Skin of body (tissue), 2 donors: ENCODE data around the gene ASAP2. TPM values are rescaled to one million over a fixed set of nuclear protein-coding genes. Genes with fewer than 3 reads are reported as not detected.

Experiments
- DNase-seq: peaks from one replicate; lab custom pipeline; 2025; lab: John Stamatoyannopoulos, UW
- total RNA-seq: library from RNA; depleted of rRNA; stranded (reverse); fragments of >200 nt; gene quantifications from one replicate; pipeline ENCODE4 v1.2.3, GENCODE V29; 2014

The ASAP2 gene
- total RNA-seq, 1 donor from 2014 or later: 19.0 TPM

- no peak for DNase-seq
These were observed 23.6 kb downstream of the ASAP2 start for GRCh38 chr2:9230051-9230802.

GRCh38 chr2:9230881-9231280, 24.3 kb downstream of the ASAP2 start:
- DNase-seq: no peak

GRCh38 chr2:9231291-9232165, 24.9 kb downstream of the ASAP2 start:
- no peak for DNase-seq

GRCh38 chr2:9232166-9232479, 25.5 kb downstream of the ASAP2 start:
- no peak for DNase-seq

GRCh38 chr2:9232886-9233285, 26.3 kb downstream of the ASAP2 start:
- no peak for DNase-seq

- no peak for DNase-seq
These were observed 28.1 kb downstream of the ASAP2 start for GRCh38 chr2:9234680-9235146.

GRCh38 chr2:9235147-9236044, 28.8 kb downstream of the ASAP2 start:
- DNase-seq: peak; percentile 38

- DNase-seq: no peak
These were observed 29.4 kb downstream of the ASAP2 start for GRCh38 chr2:9236045-9236344.

- DNase-seq: no peak
These were observed 30.3 kb downstream of the ASAP2 start for GRCh38 chr2:9236867-9237266.

- DNase-seq: no peak
These were observed 31.2 kb downstream of the ASAP2 start for GRCh38 chr2:9237831-9238230.

- DNase-seq: peak; percentile 77
These were observed 32.1 kb downstream of the ASAP2 start for GRCh38 chr2:9238591-9239326.

- no peak for DNase-seq
These were observed 33.0 kb downstream of the ASAP2 start for GRCh38 chr2:9239616-9240015.

- DNase-seq: no peak
These were observed 34.1 kb downstream of the ASAP2 start for GRCh38 chr2:9240745-9241144.

GRCh38 chr2:9241233-9241632, 34.6 kb downstream of the ASAP2 start:
- DNase-seq: no peak

- DNase-seq: no peak
These were observed 36.7 kb downstream of the ASAP2 start for GRCh38 chr2:9243357-9243756.

GRCh38 chr2:9244985-9245544, 38.5 kb downstream of the ASAP2 start:
- no peak for DNase-seq

- DNase-seq: no peak
These were observed 40.6 kb downstream of the ASAP2 start for GRCh38 chr2:9247177-9247576.

GRCh38 chr2:9247786-9248185, 41.2 kb downstream of the ASAP2 start:
- DNase-seq: no peak

- no peak for DNase-seq
These were observed 41.8 kb downstream of the ASAP2 start for GRCh38 chr2:9248363-9248762.

- DNase-seq: no peak
These were observed 42.6 kb downstream of the ASAP2 start for GRCh38 chr2:9249020-9249800.
